C4-2B (cell line): ENCODE results near the gene HPRT1.

Source experiments
- H3K27ac ChIP-seq: fragments of 450-650 bp; 2 replicates; pipeline ENCODE4 v1.5.1; 2017
- ZFX ChIP-seq: fragments of 450-650 bp; IDR thresholded peaks from 2 replicates; pipeline ENCODE4 v1.6.1; 2017
- TF ChIP-seq, protein P1 (sequence below): fragments of 450-650 bp; conservative IDR thresholded peaks from 2 replicates; pipeline ENCODE4 v1.5.1; 2017; ENCODE audit warnings: mild to moderate bottlenecking

The HPRT1 gene

GRCh38 chrX:134528960-134529359, 69.0 kb downstream of the HPRT1 start:
- H3K27ac ChIP-seq = no peak overlapping the region
- TF ChIP-seq, protein P1, sequence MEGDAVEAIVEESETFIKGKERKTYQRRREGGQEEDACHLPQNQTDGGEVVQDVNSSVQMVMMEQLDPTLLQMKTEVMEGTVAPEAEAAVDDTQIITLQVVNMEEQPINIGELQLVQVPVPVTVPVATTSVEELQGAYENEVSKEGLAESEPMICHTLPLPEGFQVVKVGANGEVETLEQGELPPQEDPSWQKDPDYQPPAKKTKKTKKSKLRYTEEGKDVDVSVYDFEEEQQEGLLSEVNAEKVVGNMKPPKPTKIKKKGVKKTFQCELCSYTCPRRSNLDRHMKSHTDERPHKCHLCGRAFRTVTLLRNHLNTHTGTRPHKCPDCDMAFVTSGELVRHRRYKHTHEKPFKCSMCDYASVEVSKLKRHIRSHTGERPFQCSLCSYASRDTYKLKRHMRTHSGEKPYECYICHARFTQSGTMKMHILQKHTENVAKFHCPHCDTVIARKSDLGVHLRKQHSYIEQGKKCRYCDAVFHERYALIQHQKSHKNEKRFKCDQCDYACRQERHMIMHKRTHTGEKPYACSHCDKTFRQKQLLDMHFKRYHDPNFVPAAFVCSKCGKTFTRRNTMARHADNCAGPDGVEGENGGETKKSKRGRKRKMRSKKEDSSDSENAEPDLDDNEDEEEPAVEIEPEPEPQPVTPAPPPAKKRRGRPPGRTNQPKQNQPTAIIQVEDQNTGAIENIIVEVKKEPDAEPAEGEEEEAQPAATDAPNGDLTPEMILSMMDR = no peak
- TF ChIP-seq ZFX = no peak

DNA sequence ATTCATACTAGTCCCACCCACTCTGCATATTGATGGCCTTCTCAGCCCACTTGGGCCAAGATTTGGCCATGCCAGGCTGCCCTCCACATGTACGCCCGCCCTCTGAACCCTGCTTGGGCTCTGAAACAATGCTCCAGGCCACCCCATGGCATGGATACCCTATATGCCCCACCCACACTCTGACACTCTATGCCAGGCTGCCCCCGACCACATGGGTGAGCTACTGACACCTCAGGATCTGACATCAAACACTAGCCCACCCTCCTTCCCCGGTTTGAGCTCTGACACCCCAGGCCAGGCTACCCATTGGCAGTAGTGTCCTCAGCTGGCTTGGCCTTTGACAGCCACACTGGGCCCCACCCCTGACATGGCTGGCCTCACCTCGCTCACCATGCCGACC, 69.5 kb downstream of the HPRT1 start:
- TF ChIP-seq ZFX = no peak
- H3K27ac ChIP-seq = no peak overlapping the region

GRCh38 chrX:134530845-134531244, 70.9 kb downstream of the HPRT1 start:
- no peak for TF ChIP-seq ZFX
- TF ChIP-seq, protein P1 = no peak
- H3K27ac ChIP-seq = no peak overlapping the region

GRCh38 chrX:134533352-134533751, 73.4 kb downstream of the HPRT1 start:
- no peak for TF ChIP-seq ZFX
- TF ChIP-seq, protein P1 = no peak
- no peak overlapping the region for H3K27ac ChIP-seq

DNA sequence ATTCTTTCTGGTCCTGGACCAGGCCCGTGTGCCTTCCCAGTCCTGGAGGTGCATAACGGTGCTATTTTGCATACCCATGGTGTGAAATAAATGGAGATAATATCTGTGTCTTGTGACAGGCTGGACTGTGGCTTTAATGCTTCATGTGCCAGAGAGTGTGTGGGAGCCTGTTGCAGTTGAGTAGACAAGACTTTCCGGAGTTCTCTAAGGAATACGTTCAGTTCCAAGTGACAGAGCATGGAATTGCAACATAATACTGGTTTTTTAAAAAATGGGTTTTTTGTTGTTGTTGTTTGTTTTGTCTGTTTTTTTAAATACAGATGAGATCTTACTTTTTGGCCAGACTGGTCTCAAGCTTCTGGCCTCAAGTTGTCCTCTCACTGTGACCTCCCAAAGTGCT, 74.0 kb downstream of the HPRT1 start:
- TF ChIP-seq, protein P1 = no peak
- no peak for TF ChIP-seq ZFX

DNA sequence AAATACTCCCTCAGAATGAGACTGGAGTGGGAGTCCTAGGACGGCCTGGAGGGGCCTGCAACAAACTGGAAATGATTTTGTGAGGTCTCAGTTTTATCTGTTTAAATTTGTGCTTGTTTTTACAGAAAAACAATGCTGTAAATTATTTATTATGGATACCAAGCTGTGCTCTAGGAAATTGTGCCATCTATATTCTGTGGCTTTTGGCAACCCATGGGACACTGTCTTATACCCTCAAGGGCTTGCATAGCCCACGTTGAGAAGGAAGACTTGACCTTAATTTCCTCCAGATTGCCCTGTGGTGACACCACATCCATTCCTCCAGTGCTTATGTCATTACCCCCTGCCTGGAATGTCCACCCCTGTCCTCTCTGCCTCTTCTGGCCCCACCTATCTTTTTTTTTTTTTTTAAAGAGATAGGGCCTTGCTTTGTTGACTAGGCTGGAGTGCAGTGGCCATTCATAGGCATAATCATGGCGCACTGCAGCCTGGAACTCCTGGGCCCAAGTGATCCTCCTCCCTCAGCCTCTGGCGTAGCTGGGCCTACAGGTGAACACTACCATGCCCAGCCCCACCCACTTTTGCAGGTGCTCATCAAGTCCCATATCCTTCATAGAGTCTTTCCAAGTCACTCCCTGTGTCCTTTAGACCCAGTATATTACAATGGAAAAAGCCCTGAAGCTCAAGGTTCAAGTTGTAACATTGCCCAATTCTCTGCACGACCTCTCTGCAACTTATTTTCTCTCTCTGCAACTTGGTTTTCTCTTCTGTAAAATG, 77.4 kb downstream of the HPRT1 start:
- TF ChIP-seq, protein P1 = no peak
- TF ChIP-seq ZFX = no peak
- H3K27ac ChIP-seq = no peak overlapping the region; the same call in 1 of the 2 replicates

More for the DNA sequence above, 74.0 kb downstream of the HPRT1 start:
- no peak overlapping the region for H3K27ac ChIP-seq

DNA sequence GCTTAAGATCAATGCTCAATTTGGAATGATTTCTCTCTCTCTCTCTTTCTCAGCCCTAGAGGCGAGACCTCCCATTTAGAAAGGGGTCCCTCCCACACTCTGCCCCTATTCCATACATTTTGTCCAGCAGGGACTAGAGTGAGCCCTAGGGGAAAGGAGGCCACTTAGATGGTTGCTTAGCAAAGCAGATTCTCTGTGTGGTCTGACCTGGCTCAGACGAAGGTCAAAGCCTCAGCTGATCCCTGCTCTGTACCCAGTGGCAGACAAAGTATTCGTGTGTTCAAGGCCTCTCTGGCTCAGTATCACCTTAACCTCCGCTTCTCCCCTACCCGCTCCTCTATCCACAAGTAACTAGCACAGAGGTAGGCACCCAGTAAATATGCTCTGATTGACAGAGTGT, 78.4 kb downstream of the HPRT1 start:
- no peak overlapping the region for H3K27ac ChIP-seq
- no peak for TF ChIP-seq ZFX
- TF ChIP-seq, protein P1 = no peak

GRCh38 chrX:134541906-134542305, 81.9 kb downstream of the HPRT1 start:
- TF ChIP-seq, protein P1 = no peak
- no peak for TF ChIP-seq ZFX
- H3K27ac ChIP-seq = no peak overlapping the region
